Astrocyte of the cerebellum (primary cell): ENCODE measurements around the gene AMBRA1.

Experiments
- DNase-seq: peaks from one replicate; pipeline ENCODE4 v3.0.0-alpha.2; 2011; ENCODE audit warnings: low read depth
- H3K4me3 ChIP-seq: 2 replicates; pipeline ENCODE4 v1.5.1; 2011; ENCODE audit warnings: mild to moderate bottlenecking, low read depth, low read length, moderate library complexity
- in situ Hi-C: cut with HindIII; loops from 2 replicates; pipeline ENCODE4 v1.10.0; 2017; ENCODE audit warnings: low sequenced_read_pairs
- TF ChIP-seq, protein P1 (sequence below): IDR thresholded peaks from 2 replicates; pipeline ENCODE4 v1.5.1; 2012; ENCODE audit warnings: low read length, low read depth, moderate library complexity, mild to moderate bottlenecking; ENCODE audit errors: missing control alignments

AMBRA1 gene, protein sequence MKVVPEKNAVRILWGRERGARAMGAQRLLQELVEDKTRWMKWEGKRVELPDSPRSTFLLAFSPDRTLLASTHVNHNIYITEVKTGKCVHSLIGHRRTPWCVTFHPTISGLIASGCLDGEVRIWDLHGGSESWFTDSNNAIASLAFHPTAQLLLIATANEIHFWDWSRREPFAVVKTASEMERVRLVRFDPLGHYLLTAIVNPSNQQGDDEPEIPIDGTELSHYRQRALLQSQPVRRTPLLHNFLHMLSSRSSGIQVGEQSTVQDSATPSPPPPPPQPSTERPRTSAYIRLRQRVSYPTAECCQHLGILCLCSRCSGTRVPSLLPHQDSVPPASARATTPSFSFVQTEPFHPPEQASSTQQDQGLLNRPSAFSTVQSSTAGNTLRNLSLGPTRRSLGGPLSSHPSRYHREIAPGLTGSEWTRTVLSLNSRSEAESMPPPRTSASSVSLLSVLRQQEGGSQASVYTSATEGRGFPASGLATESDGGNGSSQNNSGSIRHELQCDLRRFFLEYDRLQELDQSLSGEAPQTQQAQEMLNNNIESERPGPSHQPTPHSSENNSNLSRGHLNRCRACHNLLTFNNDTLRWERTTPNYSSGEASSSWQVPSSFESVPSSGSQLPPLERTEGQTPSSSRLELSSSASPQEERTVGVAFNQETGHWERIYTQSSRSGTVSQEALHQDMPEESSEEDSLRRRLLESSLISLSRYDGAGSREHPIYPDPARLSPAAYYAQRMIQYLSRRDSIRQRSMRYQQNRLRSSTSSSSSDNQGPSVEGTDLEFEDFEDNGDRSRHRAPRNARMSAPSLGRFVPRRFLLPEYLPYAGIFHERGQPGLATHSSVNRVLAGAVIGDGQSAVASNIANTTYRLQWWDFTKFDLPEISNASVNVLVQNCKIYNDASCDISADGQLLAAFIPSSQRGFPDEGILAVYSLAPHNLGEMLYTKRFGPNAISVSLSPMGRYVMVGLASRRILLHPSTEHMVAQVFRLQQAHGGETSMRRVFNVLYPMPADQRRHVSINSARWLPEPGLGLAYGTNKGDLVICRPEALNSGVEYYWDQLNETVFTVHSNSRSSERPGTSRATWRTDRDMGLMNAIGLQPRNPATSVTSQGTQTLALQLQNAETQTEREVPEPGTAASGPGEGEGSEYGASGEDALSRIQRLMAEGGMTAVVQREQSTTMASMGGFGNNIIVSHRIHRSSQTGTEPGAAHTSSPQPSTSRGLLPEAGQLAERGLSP (N-terminal part only)

DNA sequence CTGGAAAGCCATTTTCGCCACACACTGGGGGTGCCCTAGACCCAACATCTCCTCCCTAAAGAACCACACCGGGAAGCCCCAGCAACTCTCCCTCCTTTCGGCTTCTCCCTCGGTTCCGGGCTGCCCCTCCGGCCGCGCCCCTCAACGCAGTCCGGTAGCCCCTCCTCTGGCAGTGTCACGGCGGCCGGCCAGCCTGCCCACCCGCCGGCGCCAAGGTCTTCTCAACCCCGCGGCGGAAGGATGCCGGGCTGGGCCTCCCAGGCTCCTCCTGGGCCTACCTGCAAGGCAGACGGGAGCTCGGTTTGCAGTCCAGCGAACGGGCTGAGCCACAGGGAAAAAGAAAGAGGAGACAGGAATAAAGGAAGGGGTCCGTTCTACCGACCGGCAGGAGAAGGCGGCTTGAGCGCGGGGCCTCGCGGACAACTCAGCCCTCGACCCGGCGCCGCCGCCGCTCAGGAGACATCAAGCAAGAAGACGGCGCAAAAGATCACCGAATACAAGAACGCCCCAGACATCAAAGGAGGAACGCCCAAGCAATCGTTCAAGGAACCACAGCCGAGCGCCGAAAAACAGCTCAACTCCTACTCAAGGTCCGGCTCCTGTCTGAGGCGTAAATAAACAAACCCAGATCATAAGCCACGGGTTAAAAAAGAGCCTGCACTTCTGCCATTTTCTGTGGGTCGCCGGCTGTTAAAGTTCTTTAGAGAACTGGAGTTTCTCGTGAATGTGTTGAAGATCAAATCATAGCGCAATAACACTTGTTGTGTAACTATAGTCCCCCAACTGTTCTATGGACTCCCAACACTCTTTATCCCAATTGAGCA is at the start of gene AMBRA1:
Gene AMBRA1 (minus strand): TSS at position 474 of the 824 bp plus-strand sequence. CDS start 45,643 bp downstream, outside the sequence.
- in situ Hi-C loops = no loop called here
- TF ChIP-seq, protein P1, sequence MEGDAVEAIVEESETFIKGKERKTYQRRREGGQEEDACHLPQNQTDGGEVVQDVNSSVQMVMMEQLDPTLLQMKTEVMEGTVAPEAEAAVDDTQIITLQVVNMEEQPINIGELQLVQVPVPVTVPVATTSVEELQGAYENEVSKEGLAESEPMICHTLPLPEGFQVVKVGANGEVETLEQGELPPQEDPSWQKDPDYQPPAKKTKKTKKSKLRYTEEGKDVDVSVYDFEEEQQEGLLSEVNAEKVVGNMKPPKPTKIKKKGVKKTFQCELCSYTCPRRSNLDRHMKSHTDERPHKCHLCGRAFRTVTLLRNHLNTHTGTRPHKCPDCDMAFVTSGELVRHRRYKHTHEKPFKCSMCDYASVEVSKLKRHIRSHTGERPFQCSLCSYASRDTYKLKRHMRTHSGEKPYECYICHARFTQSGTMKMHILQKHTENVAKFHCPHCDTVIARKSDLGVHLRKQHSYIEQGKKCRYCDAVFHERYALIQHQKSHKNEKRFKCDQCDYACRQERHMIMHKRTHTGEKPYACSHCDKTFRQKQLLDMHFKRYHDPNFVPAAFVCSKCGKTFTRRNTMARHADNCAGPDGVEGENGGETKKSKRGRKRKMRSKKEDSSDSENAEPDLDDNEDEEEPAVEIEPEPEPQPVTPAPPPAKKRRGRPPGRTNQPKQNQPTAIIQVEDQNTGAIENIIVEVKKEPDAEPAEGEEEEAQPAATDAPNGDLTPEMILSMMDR = no peak
- H3K4me3 ChIP-seq = peak within 1 kb of the TSS; percentile 91
- DNase-seq = peak; percentile 89

DNA sequence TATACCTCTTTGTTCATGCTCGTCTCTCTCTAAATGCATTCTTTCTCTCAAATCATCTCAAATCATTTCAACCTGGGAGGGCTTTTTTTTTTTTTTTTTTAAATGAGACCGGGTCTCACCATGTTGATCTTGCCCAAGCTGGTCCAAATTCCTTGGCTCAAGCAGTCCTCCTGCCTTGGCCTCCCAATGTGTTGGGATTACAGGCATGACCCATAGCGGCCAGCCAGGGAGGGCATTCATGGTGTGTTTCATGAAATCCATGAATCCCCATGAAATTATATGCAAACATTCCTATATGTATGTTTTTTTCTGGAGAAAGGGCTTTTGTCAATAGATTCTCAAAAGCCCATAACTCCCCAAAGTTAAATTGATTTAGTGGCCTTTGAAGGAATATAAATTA is 49.7 kb upstream of the AMBRA1 start:
- TF ChIP-seq, protein P1 = no peak
- in situ Hi-C loops = no loop called here
- no peak for DNase-seq
- no peak overlapping the region for H3K4me3 ChIP-seq

DNA sequence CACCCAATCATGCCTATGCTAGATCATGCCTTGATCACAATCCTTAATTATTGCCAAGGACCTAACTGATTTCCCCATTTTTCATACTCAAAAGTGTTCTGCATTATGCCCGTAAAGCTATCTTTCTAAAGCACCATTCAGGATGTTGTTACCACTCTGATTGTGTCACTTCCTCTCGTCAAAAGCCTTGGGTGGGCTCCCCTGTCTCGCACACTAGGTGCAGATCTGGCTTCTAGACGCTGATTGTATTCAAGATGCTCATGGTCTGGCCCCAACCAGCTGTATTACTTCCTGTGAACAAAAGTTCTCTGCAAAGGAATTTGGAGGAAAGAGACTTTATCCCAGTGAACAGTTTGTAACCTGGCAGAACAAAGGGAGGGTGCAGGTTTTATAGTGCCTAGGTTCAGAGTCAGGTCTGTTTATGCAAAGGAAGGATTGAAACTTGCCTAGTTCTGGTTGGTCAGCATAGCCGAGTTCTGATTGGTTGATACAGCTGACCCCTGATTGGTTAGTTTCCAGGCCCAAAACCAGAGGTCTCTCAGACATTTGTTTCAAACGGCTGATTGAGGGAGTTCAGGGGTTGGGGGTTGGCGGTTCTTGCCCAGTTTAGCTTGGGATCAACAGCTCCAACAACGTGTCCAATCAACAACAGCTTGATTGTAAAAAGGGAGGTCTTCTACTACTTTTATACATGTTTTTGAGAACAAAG is 49.0 kb upstream of the AMBRA1 start:
- no peak overlapping the region for H3K4me3 ChIP-seq
- in situ Hi-C loops = no loop called here
- TF ChIP-seq, protein P1 = no peak
- no peak for DNase-seq

DNA sequence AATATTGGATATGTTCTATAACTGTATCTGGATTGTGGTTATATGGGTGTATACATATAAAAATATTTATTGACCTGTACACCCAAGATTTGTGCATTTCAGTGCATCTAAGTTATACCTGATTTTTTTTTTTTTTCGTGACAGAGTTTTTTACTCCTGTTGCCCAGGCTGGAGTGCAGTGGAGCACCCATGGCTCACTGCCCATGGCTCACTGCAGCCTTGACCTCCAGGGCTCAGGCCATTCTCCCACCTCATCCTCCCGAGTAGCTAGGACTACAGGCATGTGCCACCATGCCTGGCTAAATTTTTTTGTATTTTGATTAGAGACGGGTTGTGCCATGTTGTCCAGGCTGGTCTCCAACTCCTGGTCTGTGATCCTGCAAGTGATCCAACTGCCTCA is 47.8 kb upstream of the AMBRA1 start:
- in situ Hi-C loops = no loop called here

DNA sequence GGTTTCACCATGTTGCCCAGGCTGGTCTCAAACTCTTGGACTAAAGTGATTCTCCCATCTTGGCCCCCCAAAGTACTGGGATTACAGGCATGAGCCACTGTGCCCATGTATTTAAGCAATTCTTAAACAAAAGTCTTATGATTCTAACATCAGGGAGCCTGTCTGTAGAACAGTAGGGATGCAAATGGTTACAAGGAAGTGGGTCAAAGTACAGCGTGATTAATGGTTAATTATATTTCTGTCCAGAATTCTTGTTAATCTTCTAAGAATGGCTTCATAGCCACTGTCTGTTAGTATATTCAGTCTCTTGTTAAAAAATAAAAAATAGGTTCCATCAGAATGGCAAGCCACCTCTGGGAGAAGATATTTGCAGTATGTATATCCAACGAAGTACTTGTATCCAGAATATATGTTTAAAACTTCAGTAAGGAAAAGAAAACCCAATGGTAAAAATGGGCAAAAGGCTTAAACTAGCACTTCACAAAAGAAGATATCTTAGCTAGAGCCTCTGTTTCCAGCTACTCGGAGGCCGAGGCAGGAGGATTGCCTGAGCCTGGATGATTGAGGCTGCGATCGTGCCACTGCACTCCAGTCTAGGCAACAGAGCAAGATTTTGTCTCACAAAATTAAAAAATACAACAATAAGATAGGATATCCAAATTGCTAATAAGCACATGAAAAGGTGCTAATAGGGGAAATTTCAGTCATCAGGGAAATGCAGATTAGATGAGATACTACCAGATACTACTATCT is 46.4 kb upstream of the AMBRA1 start:
- no peak overlapping the region for H3K4me3 ChIP-seq
- DNase-seq = no peak
- in situ Hi-C loops = no loop called here
- TF ChIP-seq, protein P1 = no peak

More for the DNA sequence above, 47.8 kb upstream of the AMBRA1 start:
- no peak for DNase-seq
- TF ChIP-seq, protein P1 = no peak
- no peak overlapping the region for H3K4me3 ChIP-seq
